ENCODE results near the gene SORCS2.

Gene SORCS2

GRCh38 chr4:7338876-7339623, 146.7 kb downstream of the SORCS2 start:
- no peak for DNase-seq (ENCODE audit: low spot score)

DNA sequence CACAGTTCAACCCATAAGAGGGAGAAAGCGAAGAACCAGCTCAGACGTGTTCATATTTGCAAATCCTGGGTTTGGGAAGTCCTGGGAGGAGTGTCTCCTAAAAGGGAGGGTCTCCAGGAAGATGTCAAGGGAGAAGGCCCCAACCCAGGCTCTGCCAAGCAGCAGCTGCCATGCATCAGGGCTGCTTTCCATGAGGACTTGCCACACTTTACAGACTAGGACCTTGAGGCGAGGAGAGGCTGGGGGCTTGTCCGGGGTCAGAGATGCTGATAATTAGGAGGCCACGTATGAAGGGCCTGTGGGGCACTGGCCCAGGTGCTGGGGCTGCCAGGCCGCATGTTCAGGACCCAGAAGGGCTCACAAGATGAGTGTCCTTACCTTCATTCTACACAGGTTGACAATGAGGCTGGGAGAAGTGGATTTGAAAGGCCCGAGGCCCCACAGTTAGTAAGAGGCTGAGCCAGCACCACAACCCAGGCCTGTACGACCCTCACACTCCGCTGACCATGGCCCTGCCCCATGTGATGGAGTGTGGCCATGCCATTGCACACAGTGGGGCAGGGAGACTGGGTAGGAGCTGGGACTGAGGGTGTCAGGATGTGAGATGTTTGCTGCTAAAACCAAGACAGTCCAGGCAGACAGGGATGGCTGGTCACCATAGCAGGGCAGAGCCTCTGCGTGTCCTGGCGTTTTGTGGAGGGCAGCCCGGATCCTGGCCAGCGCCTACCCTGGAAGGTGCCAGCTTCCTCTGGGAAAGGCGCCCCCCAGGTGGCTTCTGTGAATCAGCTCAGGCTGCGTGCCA, 147.6 kb downstream of the SORCS2 start:
- DNase-seq (ENCODE audit: low spot score), result no peak

- no peak for DNase-seq (ENCODE audit: low spot score)
Observed at GRCh38 chr4:7340553-7341433, 148.5 kb downstream of the SORCS2 start.

- DNase-seq (ENCODE audit: low spot score), result no peak
Observed at GRCh38 chr4:7341491-7342222, 149.3 kb downstream of the SORCS2 start.

DNA sequence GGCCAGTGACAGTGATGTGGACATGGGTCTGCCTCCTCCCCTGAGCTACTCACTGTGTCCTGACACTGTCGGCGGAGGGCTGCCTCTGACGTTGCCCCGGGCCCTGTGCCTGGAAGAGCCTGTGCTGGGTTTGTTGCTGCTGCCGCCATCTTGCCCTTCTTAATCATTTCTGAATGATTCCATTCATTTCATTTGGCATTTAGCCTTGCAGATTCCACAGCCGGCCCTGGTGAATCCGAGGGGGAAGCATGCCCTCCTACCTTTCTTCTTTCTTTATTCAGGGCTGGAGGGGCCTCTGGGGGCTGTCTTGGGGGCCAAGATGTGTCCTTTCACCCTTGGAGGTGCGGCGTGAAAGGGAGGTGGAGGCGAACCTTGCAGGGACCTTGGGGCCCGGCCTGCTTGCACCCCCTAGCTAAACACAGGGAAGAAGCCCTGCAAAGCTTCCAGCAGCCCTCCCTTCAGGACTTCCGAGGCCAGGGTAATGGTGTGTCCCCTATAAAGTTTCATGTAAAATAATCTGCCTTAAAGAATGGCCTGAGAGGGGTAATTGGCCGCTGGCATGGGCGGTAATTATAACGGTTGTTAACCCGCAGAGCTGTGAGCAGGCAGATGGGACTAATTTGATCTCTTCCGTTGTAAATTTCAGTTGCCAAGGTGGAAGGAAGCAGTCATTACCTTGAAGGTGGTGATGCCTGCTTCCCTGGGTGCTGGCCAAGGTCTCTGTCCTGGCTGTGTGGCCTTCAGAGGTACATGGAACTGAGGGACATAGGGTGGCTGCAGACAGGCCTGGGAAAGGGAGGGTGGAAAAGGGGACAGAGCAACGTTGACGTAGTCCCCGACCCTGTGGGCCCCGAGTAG, 150.1 kb downstream of the SORCS2 start:
- no peak for DNase-seq (ENCODE audit: low spot score)

- DNase-seq (ENCODE audit: low spot score), result no peak
Observed at GRCh38 chr4:7343081-7343655, 150.8 kb downstream of the SORCS2 start.

DNA sequence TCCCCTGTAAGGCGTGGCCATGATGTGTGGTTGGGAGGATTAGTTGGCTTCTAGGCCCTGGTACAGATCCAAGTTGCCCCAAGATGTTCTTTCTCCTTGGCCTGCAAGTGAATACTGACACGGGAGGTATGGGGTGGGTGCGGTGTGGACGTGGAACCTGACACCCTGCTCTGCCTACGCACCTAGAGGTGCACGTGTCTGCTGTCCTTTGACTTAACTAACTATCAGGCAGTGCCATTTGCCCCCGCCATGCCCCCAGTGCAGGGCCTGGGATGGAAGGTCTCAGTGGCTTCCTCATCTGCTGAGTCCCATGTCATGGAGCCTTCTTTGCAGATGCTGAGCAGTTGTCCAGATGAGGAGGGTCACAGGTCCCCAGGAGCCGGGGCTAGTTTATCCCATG, 151.6 kb downstream of the SORCS2 start:
- DNase-seq (ENCODE audit: low spot score), result no peak

- DNase-seq (ENCODE audit: low spot score), result no peak
Observed at GRCh38 chr4:7344636-7345155, 152.4 kb downstream of the SORCS2 start.

GRCh38 chr4:7347981-7348380, 155.6 kb downstream of the SORCS2 start:
- DNase-seq (ENCODE audit: low spot score), result no peak

DNA sequence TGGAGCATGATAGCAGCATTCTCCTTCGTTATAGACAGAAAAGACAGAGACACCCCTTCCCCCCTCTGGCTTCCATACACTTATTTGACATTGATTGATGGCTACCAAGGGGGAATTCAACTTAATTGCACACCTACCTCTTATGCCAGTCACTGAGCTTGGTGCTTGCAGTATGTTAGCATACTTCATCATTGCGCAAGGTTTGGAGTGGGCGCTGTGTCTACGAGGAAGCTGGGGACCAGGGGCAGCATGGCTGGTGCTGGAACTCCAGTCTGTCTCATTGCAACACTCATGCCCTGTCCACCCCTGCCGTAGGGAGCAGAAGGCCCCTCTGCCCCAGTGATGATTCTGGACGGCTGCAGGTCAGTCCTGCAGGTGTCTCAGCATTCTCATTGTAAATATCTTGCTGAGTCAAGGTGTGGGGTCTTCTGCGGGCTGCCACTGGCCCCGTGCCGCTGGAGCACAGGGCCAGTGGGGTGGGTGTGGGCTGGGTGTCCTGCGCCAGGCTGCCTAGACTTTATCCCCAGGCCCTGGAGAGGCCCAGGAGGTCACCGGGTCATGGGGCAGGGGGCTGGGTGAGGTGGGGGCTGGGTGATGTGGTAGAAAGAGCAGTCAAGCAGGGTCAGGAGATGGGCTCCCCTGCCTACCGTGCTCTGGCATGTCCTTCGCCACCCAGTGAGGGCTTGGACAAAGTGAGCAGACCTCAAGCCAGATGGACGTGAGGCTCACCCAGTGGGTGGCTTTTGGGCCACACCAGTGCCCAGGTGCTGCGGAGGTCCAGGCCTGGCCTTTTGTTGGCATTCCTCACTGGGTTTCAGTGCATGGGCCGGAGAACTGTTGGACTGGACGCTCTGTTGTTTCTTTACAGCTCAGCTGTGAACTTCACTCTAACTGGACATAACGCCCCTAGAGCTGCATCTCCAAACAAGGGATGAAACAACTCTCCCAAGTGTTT, 156.9 kb downstream of the SORCS2 start:
- no peak for DNase-seq (ENCODE audit: low spot score)

- no peak for DNase-seq (ENCODE audit: low spot score)
Observed at GRCh38 chr4:7350396-7350795, 158.1 kb downstream of the SORCS2 start.

DNA sequence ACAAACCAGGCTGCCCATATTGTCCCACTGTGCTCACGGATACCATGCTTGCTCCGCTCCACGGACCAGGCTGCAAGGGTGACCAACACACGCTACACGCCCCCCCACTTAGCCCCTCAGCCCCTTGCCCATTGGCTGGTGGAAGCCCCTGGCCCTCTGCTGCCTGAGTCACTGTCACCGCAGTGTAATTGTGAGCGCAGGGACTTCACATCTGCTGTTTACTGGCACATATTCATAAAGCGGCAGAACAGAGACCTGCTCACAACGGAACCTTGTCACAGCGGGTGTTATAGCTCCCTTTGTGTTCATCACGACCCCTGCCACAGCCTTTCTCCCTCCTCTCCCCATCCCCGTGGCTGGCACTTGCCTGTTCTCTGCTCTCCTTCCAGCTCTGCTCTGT, 158.7 kb downstream of the SORCS2 start:
- no peak for DNase-seq (ENCODE audit: low spot score)

- no peak for DNase-seq (ENCODE audit: low spot score)
Observed at GRCh38 chr4:7352486-7352885, 160.1 kb downstream of the SORCS2 start.

DNA sequence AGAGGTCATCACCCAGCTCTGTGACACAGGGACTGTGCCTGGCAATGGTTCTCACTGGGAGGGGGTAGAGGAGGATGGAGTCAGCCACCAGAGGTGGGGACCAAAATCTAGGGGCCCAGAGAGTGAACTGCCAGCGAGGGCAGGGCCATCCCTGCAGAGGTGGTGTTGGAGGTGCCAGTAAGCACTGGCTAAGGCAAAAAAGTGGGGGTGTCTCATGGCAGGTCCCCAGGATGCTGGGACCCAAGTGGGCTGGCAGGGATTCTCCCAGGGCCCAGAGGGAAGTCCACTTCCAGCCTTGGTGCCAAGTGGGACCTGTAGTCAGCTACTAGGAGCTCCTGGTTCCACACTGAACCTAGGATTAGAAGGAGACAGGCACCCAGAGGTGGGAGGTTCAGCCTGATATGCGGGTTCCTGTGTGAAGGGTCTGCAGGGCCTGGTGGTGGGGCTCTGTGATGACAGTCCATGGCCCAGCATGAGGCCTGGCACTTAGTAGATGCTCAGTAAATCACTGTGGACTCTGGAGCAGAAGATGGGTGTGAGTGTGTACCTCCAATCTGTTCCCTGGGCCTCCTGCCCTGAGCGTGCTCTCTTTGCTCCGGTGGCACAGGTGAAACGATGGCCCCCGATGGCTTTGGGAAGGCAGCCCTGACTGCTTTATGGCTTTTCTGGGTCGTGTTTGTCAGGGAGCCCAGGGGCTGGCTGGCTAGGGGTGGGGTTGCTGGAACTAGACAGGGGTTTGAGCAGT, 160.9 kb downstream of the SORCS2 start:
- no peak for DNase-seq (ENCODE audit: low spot score)

DNA sequence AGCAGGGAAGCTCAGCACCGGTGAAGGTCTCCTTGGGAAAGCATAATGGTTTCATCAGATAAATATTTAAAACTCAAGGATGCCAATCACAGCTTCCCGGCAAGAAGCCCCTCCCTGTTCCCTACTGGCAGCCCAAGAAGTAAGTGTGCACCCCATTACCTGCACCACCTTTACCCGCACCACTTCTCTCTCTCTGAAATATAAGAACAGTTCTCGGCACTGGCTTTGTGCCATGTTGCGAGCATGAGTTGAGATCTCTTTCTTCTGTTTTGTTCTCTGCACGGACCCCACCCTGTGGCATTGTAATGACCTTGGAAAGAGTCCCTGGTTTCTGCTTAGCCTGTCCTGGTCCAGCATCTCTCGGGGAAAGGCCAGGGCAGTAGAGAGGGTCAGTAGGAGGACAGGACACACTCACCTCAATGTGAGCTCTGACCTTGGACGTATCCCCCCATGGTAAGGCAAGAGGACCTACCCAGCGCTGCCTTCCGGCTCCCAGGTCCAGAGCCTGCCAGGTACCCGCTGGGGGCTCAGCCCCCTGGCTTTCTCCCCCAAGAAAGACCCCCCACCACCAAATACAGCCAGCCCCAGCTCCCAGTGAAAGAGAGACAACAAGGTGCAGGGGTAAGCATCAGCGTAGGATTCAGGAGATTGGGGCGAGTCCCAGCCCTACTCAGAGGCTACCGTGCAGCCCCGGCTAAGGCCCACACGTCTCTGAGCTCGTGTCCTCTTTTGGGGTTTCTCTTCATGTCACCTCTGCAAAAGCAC, 161.7 kb downstream of the SORCS2 start:
- DNase-seq (ENCODE audit: low spot score), result no peak

DNA sequence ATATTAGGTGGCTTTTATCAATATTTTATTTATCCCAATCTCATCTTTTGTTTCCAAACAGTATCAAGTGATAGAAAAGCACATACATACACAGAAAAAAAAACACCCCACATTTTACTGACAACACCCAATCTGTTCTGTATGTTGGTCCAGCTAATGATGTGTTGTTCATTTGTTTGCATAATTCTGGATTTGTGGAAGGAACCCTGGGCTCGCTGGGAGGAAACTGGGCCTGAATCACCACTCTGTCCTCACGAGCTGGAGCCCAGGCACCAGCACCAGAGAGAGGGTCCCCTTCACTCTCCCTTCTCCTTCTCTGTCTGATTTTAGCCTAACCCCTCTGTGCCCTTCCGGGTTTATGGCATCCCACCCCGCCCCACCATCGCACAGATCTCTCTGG, 162.6 kb downstream of the SORCS2 start:
- no peak for DNase-seq (ENCODE audit: low spot score)

GRCh38 chr4:7355795-7356194, 163.5 kb downstream of the SORCS2 start:
- no peak for DNase-seq (ENCODE audit: low spot score)
